ENCODE results near the gene MARK4.

- TF ChIP-seq TAF1 (IDR thresholded peaks at IDR 0.05; ENCODE audit: low read depth) (no peak), FOXM1 (IDR thresholded peaks at IDR 0.05; ENCODE audit: borderline replicate concordance, low read depth) (no peak), TEAD4 (IDR thresholded peaks at IDR 0.05) (no peak), RAD21 (IDR thresholded peaks at IDR 0.05; ENCODE audit: low read depth) (no peak), REST (IDR thresholded peaks at IDR 0.05; ENCODE audit: low read depth) (no peak), EP300 (IDR thresholded peaks at IDR 0.05; ENCODE audit: borderline replicate concordance) (no peak), ZBTB7A (IDR thresholded peaks at IDR 0.05; ENCODE audit: low read depth) (no peak)
Observed at GRCh38 chr19:45249261-45250033, 1.6 kb upstream of the MARK4 start.
